ENCODE data around the gene PIGZ.
A peak's percentile ranks its signal among the peaks of the same experiment; 100 is the strongest.

The PIGZ gene, protein sequence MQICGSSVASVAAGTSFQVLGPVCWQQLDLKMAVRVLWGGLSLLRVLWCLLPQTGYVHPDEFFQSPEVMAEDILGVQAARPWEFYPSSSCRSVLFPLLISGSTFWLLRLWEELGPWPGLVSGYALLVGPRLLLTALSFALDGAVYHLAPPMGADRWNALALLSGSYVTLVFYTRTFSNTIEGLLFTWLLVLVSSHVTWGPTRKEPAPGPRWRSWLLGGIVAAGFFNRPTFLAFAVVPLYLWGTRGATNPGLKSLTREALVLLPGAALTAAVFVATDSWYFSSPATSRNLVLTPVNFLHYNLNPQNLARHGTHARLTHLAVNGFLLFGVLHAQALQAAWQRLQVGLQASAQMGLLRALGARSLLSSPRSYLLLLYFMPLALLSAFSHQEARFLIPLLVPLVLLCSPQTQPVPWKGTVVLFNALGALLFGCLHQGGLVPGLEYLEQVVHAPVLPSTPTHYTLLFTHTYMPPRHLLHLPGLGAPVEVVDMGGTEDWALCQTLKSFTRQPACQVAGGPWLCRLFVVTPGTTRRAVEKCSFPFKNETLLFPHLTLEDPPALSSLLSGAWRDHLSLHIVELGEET

GRCh38 chr3:196968233-196969133 lies at the start of gene PIGZ:
PIGZ (minus strand) TSS chr3:196968833; CDS start chr3:196952031, 16,802 bp downstream.
- peak; percentile 62 for DNase-seq

- no peak for DNase-seq
These were observed 48.4 kb upstream of the PIGZ start for GRCh38 chr3:197017003-197017402.

- no peak for DNase-seq
These were observed 47.4 kb upstream of the PIGZ start for GRCh38 chr3:197015790-197016736.

- DNase-seq, result no peak
These were observed 46.4 kb upstream of the PIGZ start for GRCh38 chr3:197014942-197015575.

DNA sequence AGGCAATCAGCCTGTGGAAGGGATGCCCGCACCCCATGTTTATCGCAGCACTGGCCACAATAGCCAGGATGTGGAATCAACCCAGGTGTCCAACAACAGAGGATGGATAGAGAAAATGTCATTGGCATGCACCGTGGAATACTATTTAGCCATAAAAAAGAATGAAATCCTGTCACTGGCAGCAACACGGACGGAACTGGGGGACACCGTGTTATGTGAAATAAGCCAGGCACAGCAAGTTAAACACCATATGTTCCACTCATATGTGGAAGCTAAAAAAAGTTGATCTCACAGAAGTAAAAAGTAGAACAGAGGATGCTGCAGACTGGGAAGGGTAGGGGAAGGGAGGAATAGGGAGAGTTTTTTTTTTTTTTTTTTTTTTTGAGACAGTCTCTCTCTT lies 45.4 kb upstream of the PIGZ start:
- no peak for DNase-seq

DNA sequence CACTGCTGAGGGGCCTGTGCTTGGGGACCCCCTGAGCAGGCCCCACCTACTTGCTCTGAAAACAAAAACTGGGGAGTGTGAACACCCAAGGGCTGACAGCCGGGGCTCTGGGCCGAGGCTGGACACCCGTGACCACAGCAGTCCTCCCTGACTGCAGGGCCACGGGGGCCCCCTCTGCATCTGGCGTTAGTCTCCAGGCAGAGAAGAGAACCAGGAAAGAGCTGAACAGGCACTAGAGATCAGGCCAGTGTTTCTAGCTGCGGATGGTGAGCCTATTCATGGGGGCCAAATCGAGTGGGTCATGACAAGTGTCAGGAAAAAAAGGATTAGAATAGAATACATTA lies 43.9 kb upstream of the PIGZ start:
- DNase-seq, result no peak

DNA sequence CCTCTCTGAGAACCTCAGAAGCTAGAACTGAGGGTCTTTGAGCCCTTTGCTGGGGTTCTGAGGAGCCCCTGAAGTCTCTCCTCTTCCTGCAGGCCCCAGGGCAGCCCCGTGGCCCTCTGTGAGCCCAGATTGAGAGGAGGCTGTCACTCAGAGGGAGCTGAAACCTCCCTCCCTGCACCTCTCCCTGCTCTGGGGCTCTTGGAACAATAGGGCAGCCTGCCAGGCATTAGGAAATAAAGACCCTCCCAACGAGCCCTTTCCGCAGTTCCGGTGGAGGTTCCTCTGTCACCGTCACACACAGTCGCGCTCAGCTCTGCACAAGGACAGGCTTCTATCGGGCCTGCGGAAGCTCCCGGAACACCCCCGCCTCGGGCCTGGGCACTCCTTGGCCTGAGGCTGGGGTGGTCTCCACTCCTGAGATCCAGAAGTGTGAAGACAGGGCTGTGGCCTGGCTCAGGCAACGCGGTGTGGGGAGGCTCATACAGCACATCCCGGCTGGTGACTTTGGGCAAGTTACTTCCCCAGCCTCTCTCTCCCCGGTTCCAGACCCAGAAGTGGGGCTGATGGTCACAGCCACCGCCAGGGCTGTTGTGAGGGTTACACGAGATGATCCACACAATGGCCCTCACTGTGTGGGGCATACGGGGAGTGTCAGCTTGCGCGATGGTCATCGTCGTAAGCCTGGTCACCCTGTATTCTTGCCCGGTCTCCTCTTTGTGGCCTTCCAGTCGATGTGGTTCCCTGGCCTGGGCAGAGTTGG lies 43.3 kb upstream of the PIGZ start:
- DNase-seq, result no peak

- no peak for DNase-seq
These were observed 42.1 kb upstream of the PIGZ start for GRCh38 chr3:197010556-197011351.

DNA sequence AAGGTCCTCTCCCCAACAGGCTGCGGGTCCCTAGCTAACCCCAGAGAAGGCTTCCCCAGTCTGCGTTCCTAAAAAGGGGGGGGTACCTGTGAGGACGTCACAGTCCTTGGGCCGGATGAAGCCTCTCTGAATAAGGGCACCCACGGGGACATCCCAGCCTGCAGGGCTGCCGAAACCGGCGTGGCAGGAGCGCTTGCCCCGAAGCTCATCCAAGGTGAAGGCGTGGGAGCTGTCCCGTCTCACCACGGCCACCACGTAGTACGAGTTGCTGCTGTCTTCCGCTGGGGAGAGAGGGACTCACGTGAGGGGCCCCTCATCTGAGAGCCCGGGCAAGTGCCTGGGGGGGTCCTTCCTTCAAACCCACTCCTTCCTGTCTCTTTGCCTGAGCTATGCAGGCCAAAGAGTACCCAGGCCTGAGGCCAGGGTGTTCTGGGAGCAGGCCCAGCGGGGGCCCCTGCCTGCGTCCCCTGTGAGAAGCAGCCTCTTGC lies 40.9 kb upstream of the PIGZ start:
- DNase-seq, result no peak

- no peak for DNase-seq
These were observed 40.0 kb upstream of the PIGZ start for GRCh38 chr3:197008436-197009209.

GRCh38 chr3:197007953-197008352 lies 39.3 kb upstream of the PIGZ start:
- no peak for DNase-seq

GRCh38 chr3:197007296-197007940 lies 38.8 kb upstream of the PIGZ start:
- DNase-seq, result no peak

DNA sequence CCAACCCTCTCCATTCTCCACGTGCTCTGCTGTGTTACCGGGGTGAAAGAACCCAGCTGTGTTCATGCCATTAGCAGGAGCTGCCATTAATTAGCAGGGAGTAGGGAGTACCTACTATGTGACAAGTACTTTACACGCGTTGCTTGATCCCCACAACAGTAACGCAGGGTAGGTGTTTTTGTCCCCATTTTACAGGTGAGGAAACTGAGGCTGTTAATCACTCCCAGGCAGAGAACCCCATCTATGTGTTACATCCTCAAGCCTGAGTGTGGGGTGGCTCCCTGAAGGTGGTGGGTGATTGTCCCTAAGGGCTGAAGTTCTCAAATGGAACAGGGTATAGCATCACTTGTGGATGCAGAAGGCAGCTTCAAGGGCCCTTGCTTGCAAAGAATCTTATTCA lies 38.2 kb upstream of the PIGZ start:
- DNase-seq, result no peak

GRCh38 chr3:197006446-197006845 lies 37.8 kb upstream of the PIGZ start:
- no peak for DNase-seq

DNA sequence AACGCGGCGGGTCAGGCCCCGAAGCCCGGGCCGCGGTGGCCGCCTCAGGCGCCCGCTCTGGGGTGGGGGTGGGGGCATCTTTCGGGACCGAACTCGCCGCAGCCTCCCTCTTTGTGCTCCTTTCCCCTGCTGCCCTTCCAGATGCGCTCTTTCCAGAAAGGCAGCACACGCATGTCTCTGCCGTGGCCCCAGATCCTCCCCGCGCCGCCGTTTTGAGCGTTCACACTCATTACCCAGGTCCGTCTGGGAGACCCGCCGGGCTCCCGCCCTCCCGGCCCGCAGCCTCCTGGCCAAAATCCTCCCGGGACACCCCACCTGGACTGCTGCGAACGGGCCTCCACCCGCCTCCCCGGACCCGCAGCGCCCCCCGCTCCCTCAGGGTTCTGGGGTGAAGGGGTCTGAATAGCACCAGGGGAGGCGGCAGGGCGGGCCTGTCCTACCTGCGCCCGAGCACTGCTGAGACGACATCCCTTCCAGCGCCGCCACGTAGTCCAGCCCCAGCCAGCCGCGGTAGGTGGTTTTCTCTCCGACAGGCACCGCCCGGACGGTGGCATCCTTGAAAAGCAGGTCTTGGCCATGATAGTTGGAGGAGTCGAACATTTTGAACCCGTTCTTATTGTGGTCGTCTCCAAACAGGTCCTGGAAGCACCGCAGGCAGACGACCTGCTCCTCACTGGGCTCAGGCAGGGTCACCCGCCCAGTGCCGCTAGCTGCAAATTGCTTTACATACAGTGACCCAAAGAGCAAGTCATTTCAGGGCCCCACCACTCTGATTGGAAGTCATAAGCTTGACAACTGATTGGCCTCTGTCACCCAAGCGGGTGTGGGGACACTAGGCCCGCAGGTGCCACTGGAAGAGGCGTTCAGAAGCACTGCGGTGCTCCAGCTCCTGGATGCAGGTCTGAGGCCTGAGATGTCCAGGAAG lies 35.1 kb upstream of the PIGZ start:
- DNase-seq, result peak; percentile 14

GRCh38 chr3:197002701-197003454 lies 34.2 kb upstream of the PIGZ start:
- peak; percentile 90 for DNase-seq
